ENCODE data around the gene PKD1. TPM values are rescaled to one million over a fixed set of nuclear protein-coding genes. Genes with fewer than 3 reads are reported as not detected.

The PKD1 gene
- total RNA-seq, 1 experiment from 2014 or later, result 137 TPM

DNA sequence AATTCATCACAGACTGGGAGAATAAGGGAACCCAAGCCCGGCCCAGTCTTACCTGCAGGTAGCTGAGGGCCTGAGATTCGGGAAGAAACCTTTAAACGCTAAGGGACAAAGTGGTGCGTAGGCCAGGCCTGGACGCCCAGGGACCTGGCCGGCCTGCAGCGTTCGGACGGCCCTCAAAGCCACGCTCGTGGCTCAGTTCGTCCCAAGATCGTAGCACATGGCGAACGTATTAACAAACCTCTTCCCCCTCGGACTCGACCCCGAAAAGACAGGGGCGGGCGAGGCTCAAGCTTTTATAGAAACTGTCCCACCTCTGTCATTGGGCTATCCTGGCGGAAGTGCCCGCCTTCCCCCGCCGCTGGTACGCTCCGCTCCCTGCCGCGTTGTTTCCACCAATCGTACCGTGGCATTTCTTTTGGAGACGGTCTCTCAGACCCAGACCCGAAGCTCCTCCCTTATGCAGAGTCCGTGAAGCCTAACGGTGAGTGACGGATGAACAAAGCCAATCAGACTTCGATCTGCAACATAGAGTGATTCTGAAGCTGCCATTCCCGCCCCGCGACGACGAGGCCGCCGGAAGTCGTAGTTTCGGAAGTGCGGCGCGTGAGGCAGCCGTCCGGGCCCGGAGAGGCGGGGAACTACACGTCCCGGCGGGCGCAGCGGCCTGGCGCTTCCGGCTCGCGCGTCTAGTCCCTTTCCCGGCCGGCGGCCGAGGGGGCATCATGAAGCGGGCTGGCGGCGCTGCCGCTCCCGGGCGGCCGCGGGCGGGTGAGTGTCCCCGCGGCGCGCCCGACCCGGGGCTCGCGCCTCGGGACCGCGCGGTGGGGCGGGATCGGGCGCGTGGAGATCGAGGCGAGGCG is 19.6 kb upstream of the PKD1 start, which contains the start of gene TRAF7:
Gene TRAF7, plus strand, starts transcription at position 692 of the 860 bp plus-strand sequence. CDS start 8,139 bp downstream, outside the sequence.
- H3K4me3 ChIP-seq (replicated peaks in 1 of 2; ENCODE audit: low read depth in 1 of 2, low read length in 2 of 2), result peak within 1 kb of the TSS; percentile 98 to 100
- no peaks in the 10 kb centered on the region for H3K9me3 ChIP-seq (ENCODE audit: control insufficient read depth in 1 of 2, insufficient read depth in 1 of 2, low read depth in 1 of 2, low read length in 2 of 2)
- peak; percentile 100 for DNase-seq (ENCODE audit: low read depth, low spot score)
- ChIA-PET CTCF (interaction anchor here (0.9 to 1.2 kb wide), 3 partner anchors 15 to 133 kb away, joined by 3 to 11 read pairs (median 5); partner anchors contain the start of gene ECI1), POLR2A (interaction anchor here (0.7 to 1.8 kb wide), 48 partner anchors 8 to 867 kb away, joined by 3 to 21 read pairs (median 5); partner anchors contain the start of genes CEMP1, ECI1, HCFC1R1 and MLST8), RAD21 (ENCODE audit: low non-redundant PET in 1 of 2, low total read pairs in 2 of 2, uncharacterized antibody in 2 of 2, unreplicated experiment in 2 of 2) (interaction anchor here in 1 of 2 experiments (0.7 kb wide), 1 partner anchor 15 kb away, joined by 3 read pairs; no protein-coding TSS in a partner anchor)
- H2AFZ ChIP-seq (ENCODE audit: low read depth, low read length, poor library complexity, severe bottlenecking), result no peak within 1 kb of the TSS
- H3K9me2 ChIP-seq (ENCODE audit: insufficient read depth), result no peaks in the 10 kb centered on the region
- peaks cover 0 to 32% of the 10 kb centered on the region in 2 experiments; a peak in 2 of 4 replicates for H3K36me3 ChIP-seq (ENCODE audit: control insufficient read depth in 1 of 2, insufficient read depth in 2 of 2, low read length in 2 of 2)
- H3K9ac ChIP-seq (ENCODE audit: low read length), result peak within 1 kb of the TSS; percentile 98
- intact Hi-C loops (cut with micrococcal nuclease), result loop anchor here (5.0 kb wide), 1 partner anchor 867 kb away; the partner anchor contains the start of genes HCFC1R1, THOC6 and TNFRSF12A
- H3K4me1 ChIP-seq (ENCODE audit: control insufficient read depth in 1 of 2, insufficient read depth in 2 of 2, low read length in 2 of 2), result peaks cover 48 to 75% of the 10 kb centered on the region in 2 experiments
- peaks cover 79% of the 10 kb centered on the region for H3K79me2 ChIP-seq (ENCODE audit: insufficient read depth, low read length)
- H3K27ac ChIP-seq (ENCODE audit: low read depth, low read length), result peak within 1 kb of the TSS; percentile 84
- peak within 1 kb of the TSS; percentile 99 for H3K4me2 ChIP-seq (ENCODE audit: low read length)
- H3K27me3 ChIP-seq (ENCODE audit: insufficient read depth, low read length), result no peaks in the 10 kb centered on the region
- ATAC-seq, result peak; percentile 74
- no peaks in the 10 kb centered on the region; the same call in 1 of the 2 replicates for H4K20me1 ChIP-seq (ENCODE audit: insufficient read depth)
- BruUV-seq (replicated peaks), result no TSS peak
- no peak for TF ChIP-seq ZNF274 (IDR thresholded peaks at IDR 0.05; ENCODE audit: low read depth, low read length)
- TF ChIP-seq, protein P1, sequence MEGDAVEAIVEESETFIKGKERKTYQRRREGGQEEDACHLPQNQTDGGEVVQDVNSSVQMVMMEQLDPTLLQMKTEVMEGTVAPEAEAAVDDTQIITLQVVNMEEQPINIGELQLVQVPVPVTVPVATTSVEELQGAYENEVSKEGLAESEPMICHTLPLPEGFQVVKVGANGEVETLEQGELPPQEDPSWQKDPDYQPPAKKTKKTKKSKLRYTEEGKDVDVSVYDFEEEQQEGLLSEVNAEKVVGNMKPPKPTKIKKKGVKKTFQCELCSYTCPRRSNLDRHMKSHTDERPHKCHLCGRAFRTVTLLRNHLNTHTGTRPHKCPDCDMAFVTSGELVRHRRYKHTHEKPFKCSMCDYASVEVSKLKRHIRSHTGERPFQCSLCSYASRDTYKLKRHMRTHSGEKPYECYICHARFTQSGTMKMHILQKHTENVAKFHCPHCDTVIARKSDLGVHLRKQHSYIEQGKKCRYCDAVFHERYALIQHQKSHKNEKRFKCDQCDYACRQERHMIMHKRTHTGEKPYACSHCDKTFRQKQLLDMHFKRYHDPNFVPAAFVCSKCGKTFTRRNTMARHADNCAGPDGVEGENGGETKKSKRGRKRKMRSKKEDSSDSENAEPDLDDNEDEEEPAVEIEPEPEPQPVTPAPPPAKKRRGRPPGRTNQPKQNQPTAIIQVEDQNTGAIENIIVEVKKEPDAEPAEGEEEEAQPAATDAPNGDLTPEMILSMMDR (IDR thresholded peaks at IDR 0.05 in 2 of 3, conservative IDR thresholded peaks at IDR 0.05 in 1 of 3; ENCODE audit: borderline replicate concordance in 1 of 3, insufficient read depth in 1 of 3, low read depth in 2 of 3, low read length in 2 of 3), result no peak
- TF ChIP-seq EZH2 (IDR thresholded peaks at IDR 0.05), result no peak
- no peak for TF ChIP-seq FOSL1 (IDR thresholded peaks at IDR 0.05; ENCODE audit: low read depth)
- TF ChIP-seq SIN3A (IDR thresholded peaks at IDR 0.05; ENCODE audit: low read depth), result no peak
- no peak for TF ChIP-seq SP1 (IDR thresholded peaks at IDR 0.05; ENCODE audit: low read depth)
- TF ChIP-seq RAD21 (IDR thresholded peaks at IDR 0.05; ENCODE audit: low read depth), result no peak
- TF ChIP-seq CBX3 (IDR thresholded peaks at IDR 0.05; ENCODE audit: low read depth), result no peak
- no peak for TF ChIP-seq SRF (IDR thresholded peaks at IDR 0.05; ENCODE audit: low read depth)
- TF ChIP-seq, protein P2, sequence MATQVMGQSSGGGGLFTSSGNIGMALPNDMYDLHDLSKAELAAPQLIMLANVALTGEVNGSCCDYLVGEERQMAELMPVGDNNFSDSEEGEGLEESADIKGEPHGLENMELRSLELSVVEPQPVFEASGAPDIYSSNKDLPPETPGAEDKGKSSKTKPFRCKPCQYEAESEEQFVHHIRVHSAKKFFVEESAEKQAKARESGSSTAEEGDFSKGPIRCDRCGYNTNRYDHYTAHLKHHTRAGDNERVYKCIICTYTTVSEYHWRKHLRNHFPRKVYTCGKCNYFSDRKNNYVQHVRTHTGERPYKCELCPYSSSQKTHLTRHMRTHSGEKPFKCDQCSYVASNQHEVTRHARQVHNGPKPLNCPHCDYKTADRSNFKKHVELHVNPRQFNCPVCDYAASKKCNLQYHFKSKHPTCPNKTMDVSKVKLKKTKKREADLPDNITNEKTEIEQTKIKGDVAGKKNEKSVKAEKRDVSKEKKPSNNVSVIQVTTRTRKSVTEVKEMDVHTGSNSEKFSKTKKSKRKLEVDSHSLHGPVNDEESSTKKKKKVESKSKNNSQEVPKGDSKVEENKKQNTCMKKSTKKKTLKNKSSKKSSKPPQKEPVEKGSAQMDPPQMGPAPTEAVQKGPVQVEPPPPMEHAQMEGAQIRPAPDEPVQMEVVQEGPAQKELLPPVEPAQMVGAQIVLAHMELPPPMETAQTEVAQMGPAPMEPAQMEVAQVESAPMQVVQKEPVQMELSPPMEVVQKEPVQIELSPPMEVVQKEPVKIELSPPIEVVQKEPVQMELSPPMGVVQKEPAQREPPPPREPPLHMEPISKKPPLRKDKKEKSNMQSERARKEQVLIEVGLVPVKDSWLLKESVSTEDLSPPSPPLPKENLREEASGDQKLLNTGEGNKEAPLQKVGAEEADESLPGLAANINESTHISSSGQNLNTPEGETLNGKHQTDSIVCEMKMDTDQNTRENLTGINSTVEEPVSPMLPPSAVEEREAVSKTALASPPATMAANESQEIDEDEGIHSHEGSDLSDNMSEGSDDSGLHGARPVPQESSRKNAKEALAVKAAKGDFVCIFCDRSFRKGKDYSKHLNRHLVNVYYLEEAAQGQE (IDR thresholded peaks at IDR 0.05; ENCODE audit: low read depth), result no peak
- TF ChIP-seq, protein P3, sequence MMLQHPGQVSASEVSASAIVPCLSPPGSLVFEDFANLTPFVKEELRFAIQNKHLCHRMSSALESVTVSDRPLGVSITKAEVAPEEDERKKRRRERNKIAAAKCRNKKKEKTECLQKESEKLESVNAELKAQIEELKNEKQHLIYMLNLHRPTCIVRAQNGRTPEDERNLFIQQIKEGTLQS (IDR thresholded peaks at IDR 0.05), result no peak
- no peak for TF ChIP-seq JUND (IDR thresholded peaks at IDR 0.05)
- TF ChIP-seq, protein P4, sequence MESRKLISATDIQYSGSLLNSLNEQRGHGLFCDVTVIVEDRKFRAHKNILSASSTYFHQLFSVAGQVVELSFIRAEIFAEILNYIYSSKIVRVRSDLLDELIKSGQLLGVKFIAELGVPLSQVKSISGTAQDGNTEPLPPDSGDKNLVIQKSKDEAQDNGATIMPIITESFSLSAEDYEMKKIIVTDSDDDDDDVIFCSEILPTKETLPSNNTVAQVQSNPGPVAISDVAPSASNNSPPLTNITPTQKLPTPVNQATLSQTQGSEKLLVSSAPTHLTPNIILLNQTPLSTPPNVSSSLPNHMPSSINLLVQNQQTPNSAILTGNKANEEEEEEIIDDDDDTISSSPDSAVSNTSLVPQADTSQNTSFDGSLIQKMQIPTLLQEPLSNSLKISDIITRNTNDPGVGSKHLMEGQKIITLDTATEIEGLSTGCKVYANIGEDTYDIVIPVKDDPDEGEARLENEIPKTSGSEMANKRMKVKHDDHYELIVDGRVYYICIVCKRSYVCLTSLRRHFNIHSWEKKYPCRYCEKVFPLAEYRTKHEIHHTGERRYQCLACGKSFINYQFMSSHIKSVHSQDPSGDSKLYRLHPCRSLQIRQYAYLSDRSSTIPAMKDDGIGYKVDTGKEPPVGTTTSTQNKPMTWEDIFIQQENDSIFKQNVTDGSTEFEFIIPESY (IDR thresholded peaks at IDR 0.05; ENCODE audit: extremely low read depth, insufficient replicate concordance, low read length), result peak; percentile 49
- TF ChIP-seq, protein P5, sequence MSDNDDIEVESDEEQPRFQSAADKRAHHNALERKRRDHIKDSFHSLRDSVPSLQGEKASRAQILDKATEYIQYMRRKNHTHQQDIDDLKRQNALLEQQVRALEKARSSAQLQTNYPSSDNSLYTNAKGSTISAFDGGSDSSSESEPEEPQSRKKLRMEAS (IDR thresholded peaks at IDR 0.05), result no peak
- TF ChIP-seq CEBPB (IDR thresholded peaks at IDR 0.05; ENCODE audit: low read depth), result no peak
- no peak for TF ChIP-seq ELF1 (IDR thresholded peaks at IDR 0.05; ENCODE audit: borderline replicate concordance, low read depth)
- no peak for TF ChIP-seq TCF7L2 (IDR thresholded peaks at IDR 0.05; ENCODE audit: borderline replicate concordance, extremely low read depth, insufficient read depth, insufficient read length)

Measured in HCT116 (cell line).